Skin epidermis (tissue), 12 donors: ENCODE measurements around the gene ANKRD36.
"Not testable (repeated sequence)": the region's sequence is repeated elsewhere in the genome, so short reads cannot be mapped to it uniquely, and the experiment has no call there.

Experiments
- H3K27ac ChIP-seq, 21 experiments: fragments of 200-600 bp; sonication (generic) in 11 of 21; one replicate each; pipeline ENCODE4 v1.5.0; 2020; ENCODE audit warnings: mild to moderate bottlenecking in 3 of 21, inconsistent platforms in 2 of 21, moderate library complexity in 2 of 21
- H3K4me3 ChIP-seq, 7 experiments: fragments of 200-600 bp; sonication (generic) in 2 of 7; one replicate each; pipeline ENCODE4 v1.5.0; 2020; ENCODE audit warnings: inconsistent platforms in 2 of 7, mild to moderate bottlenecking in 2 of 7, moderate library complexity in 1 of 7

ANKRD36 gene

DNA sequence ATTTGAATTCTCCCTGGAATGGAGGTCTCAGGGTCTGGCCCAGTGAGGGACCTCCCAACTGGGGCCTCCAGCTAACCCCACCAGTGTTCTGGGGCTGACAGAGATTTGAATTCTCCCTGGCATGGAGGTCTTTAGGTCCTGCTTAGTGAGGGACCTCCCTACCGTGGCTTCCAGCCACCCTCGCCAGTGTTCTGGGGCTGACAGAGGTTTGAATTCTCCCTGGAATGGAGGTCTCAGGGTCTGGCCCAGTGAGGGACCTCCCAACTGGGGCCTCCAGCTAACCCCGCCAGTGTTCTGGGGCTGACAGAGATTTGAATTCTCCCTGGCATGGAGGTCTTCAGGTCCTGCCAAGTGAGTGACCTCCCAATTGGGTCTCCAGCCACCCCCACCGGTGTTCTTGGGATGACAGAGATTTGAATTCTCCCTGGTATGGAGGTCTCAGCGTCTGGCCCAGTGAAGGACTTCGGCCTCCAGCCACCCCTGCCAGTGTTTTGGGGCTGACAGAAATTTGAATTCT is 155.2 kb downstream of the ANKRD36 start:
- H3K27ac ChIP-seq: not testable (repeated sequence)

DNA sequence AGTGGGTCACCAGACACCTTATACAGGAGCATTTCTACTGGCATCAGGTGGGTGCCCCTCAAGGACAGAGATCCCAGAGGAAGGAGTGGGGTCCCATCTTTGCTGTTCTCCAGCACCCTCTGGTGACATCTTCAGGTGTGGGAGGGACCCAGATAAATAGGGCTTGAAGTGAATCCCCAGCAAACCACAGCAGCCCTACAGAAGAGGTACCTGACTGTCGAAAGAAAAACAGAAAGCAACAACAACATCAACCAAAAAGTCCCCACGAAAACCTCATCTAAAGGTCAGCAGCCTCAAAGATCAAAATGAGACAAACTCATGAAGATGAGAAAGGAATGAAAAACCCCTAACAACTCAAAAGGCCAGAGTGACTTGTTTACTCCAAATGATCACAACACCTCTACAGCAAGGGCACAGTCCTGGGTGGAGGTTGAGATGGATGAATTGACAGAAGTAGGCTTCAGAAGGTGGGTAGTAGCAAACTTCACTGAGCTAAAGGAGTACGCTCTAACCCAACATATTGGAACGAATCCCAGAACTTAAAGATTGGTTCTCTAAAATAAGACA is 163.4 kb downstream of the ANKRD36 start:
- H3K4me3 ChIP-seq, H3K27ac ChIP-seq: not testable (repeated sequence)

More for the DNA sequence above, 155.2 kb downstream of the ANKRD36 start:
- not testable (repeated sequence) for H3K4me3 ChIP-seq

DNA sequence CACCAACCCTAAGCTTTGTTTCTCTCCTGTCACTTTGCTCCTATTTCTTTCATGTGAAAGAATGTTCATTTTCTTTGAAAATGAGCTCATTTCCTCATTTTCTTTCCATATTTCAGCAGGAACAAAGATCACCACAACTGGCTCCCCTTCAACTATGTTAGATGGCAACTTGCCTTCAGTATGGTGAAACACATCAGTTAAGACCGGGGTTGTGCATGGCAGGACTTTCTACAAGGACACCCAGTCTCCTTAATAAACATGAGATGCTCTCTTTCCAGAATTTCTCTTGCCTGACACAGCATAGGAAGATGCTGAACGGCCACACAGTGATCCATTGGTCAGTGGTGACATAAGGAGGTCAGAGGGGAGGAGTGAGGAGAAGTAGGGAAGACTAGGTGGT is 172.2 kb downstream of the ANKRD36 start:
- H3K27ac ChIP-seq, H3K4me3 ChIP-seq: not testable (repeated sequence)

DNA sequence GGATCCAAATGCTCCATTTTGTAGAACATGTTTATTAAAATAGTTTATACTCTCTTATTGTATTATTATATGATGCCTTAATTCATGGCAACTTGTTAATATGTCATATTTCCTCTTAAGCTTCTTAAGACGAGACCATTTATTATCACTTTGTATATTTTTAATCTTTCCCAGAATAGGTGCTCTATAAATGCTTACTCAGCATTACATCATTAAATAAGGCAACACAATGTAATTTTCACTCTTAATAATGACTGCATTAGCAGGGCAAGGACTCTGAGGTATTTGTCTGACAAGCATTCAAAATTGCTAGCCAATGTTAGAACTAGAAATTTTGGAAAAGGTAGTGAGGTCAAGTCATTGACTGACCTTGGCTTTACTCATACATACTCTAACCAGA is 180.7 kb downstream of the ANKRD36 start:
- H3K4me3 ChIP-seq, H3K27ac ChIP-seq: not testable (repeated sequence)
